Fibroblast of pulmonary artery (primary cell): ENCODE measurements around the gene SEMA3C.

ENCODE experiments used
- DNase-seq: peaks from one replicate; pipeline ENCODE4 v3.0.0-alpha.2; 2010; ENCODE audit warnings: low read depth
- H3K4me3 ChIP-seq: replicated peaks from 2 replicates; pipeline ENCODE4 v1.5.1; 2011; ENCODE audit warnings: low read depth, mild to moderate bottlenecking, control low read depth, low read length, moderate library complexity
- CTCF ChIP-seq: IDR thresholded peaks from 2 replicates; pipeline ENCODE4 v1.5.1; 2011; ENCODE audit warnings: mild to moderate bottlenecking, control low read depth, low read length, inconsistent platforms; ENCODE audit errors: missing control alignments

SEMA3C gene

GRCh38 chr7:80774843-80775242, 144.0 kb downstream of the SEMA3C start:
- H3K4me3 ChIP-seq = no peak overlapping the region
- TF ChIP-seq CTCF = no peak
- no peak for DNase-seq

- TF ChIP-seq CTCF = no peak
- no peak for DNase-seq
- no peak overlapping the region for H3K4me3 ChIP-seq
These were observed 144.9 kb downstream of the SEMA3C start for GRCh38 chr7:80773787-80774508.

- no peak for TF ChIP-seq CTCF
- no peak for DNase-seq
- no peak overlapping the region for H3K4me3 ChIP-seq
These were observed 146.4 kb downstream of the SEMA3C start for GRCh38 chr7:80772347-80772993.

GRCh38 chr7:80771523-80771922, 147.3 kb downstream of the SEMA3C start:
- TF ChIP-seq CTCF = no peak
- H3K4me3 ChIP-seq = no peak overlapping the region
- DNase-seq = no peak

- TF ChIP-seq CTCF = no peak
- H3K4me3 ChIP-seq = no peak overlapping the region
- no peak for DNase-seq
These were observed 148.2 kb downstream of the SEMA3C start for GRCh38 chr7:80770675-80771081.

- H3K4me3 ChIP-seq = no peak overlapping the region
- no peak for TF ChIP-seq CTCF
- no peak for DNase-seq
These were observed 148.8 kb downstream of the SEMA3C start for GRCh38 chr7:80770061-80770460.

GRCh38 chr7:80768756-80769155, 150.1 kb downstream of the SEMA3C start:
- no peak for TF ChIP-seq CTCF
- DNase-seq = no peak

More at GRCh38 chr7:80768756-80769155, 150.1 kb downstream of the SEMA3C start:
- H3K4me3 ChIP-seq = no peak overlapping the region
